GM19372 (cell line): ENCODE measurements around the gene GRIN2C.
"Not testable (repeated sequence)": the region's sequence is repeated elsewhere in the genome, so short reads cannot be mapped to it uniquely, and the experiment has no call there.

ENCODE experiments used
- ATAC-seq: cut with Tn5 transposase; IDR thresholded peaks from one replicate; pipeline ENCODE4 v1.9.1; 2021; ENCODE audit warnings: mild to moderate bottlenecking, low read depth, moderate library complexity; ENCODE audit not compliant: unreplicated experiment

Gene GRIN2C

DNA sequence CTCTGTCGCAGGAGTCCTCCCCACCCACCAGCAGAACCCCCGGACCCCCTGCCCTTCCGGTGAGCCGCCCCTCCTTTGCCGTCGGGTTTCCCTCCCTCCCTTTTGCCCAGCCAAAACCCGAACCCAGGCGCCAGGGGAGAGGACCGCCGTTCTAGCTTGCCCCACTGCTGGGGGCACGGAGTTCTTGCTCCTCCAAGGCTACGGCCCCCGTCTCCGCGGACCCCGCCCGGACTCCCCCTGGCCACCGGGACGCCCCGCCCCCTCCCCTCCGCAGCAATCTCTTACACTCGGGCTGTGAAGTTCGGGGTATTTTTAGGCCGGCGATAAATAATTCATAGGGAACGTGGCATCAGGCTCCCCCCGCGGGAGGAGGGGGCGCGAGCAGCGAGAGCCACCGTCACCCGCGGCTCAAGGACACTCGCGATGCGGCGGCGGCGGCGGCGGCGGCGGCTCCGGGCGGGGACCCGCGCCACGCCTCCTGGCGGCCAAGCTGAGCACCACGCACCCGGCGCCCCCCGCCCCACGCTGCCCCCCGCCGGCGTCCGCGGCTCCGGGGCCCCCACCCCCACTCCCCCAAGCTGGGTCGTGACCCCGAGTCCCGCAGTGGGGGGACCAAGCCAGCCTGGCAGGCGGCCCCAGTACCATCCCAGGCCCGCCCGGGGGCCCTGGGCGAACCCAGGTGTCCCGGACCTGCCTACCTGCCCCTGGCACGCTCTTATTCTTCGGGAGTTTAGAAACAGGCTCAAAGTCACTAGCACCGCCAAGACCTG, at the start of gene GRIN2C:
TSS of gene GRIN2C (minus strand) at position 427 of the 770 bp plus-strand sequence. CDS start 4,793 bp downstream, outside the sequence.
- ATAC-seq, result no peak

DNA sequence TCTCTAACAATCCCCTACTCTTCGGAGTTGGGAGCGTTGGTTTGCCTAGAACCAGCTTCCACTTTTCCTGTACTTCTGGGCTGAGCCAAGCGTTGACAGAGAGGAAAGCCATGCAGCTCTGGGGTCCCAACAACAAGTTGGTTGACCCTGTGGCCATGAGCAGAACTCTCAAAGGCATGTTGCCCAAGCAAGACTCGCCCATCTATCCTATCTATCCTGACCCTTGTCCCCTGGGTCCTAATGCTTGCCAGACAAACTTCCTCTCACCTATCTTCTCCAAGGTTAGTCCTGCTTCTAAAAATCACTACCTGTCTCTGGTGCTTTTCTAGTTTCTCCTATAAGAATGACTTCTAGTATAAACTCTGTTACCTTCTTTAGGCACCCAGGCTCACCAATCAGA, 49.4 kb upstream of the GRIN2C start:
- ATAC-seq, result not testable (repeated sequence)

DNA sequence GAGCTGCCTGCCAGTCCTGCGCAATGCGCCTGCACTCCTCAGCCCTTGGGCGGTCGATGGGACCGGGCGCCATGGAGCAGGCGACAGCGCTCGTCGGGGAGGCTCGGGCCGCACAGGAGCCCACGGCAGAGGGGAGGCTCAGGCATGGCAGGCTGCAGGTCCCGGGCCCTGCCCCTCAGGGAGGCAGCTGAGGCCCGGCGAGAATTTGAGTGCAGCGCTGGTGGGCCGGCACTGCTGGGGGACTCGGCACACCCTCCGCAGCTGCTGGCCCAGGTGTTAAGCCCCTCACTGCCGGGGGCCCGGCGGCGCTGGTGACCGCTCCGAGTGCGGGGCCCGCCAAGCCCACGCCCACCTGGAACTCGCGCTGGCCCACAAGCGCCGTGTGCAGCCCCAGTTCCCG, 47.3 kb upstream of the GRIN2C start:
- ATAC-seq, result no peak

GRCh38 chr17:74906214-74906793, 46.6 kb upstream of the GRIN2C start:
- not testable (repeated sequence) for ATAC-seq

DNA sequence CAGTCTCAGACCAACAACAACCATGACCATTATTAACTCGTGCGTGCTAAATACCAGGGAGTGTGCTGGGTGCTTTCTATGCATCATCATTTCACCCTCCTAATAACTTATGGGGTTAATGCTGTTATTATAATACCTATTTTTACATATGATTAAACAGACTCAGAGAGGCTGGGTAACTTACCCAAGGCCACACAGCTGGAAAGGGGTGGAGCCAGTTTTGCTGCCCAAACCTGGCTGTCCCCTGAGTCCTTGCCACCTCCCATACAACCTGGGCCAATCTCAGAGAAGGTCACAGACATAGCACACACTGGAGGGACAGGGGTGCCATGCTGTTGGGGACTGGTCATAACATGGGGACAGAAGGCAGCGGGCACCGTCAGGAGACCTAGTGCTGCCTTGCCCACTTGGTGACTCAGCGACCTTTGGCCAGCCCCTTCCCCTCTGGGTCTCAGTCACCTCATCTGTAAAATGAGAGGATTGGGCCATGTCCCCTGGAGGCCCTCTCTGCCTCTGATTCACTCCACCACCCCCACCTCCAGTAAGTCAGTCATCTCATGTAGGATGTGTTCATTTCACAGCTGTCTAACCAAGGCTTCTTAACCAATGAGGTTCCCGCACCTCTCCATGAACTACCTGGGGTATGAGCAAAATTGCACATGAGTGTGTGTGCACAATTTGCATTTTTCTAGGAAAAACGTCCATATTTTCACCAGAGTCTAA, 45.2 kb upstream of the GRIN2C start:
- no peak for ATAC-seq

DNA sequence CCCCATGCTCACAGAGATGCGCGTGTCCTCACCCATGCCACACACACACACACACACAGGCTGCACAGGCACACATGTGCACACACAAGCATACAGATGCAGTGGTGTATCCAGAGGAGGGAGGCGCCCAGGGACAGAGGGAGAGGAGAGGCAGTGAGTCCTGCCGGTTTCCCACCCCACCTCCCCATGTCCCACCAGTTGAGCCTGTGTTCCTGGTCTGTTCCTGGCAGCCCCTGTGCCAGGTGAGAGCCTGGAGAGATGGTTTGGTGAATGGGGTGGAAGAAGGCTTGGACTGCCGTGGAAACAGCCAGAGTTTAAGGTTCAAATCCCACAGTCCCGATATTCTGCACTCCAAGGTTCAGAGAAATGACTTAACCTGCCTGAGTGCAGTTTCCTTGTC, 44.0 kb upstream of the GRIN2C start:
- ATAC-seq, result no peak

DNA sequence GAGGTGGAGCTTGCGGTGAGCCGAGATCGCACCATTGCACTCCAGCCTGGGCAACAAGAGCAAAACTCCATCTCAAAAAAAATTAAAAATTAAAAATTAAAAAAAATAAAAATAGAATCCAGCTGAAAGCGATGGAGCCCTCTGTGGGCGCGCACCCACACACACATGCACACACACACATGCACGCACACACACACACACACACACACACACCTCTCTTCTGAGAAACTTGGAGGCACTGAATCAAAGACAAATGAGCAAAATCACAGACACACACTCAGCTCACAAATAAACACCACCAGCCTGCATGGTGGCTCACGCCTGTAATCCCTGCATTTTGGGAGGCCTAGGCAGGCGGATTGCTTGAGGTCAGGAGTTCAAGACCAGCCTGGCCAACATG, 43.3 kb upstream of the GRIN2C start:
- no peak for ATAC-seq

DNA sequence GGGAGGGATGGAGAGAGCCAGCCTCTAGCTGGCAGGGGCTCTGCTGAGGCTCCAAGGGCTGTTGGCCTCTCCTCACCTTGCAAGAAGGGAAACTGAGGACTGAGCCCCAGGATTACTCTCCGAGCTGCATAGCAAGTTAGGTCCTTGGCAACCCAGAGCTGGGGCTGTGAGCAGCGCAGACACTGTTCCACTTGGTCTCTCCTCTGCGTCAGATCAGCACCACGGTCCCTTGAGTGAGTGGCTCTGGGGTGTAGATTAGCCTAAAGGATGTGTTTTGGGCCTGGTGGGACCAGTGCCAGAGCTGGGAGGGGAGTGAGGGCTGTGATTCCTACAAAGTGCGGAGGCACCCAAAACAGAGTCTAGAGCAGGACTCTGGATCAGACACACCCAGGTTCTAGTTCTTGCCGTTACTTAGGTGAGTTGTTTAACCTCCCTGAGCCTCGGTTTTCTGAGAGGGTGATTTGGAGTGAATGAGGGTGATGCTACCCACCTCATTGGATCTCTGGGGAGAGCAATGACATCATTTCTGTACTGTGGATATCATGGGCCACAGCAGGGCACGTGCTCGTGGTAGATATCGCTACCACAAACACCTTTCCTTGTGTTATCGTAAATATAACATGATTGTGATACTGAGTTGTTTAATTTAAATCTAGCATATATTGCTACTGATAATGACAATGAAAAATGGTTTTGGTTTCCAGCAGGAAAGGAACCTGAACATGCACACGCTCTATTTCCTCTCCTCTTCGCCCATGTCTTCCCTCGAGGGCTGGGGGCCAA, 41.9 kb upstream of the GRIN2C start:
- no peak for ATAC-seq

DNA sequence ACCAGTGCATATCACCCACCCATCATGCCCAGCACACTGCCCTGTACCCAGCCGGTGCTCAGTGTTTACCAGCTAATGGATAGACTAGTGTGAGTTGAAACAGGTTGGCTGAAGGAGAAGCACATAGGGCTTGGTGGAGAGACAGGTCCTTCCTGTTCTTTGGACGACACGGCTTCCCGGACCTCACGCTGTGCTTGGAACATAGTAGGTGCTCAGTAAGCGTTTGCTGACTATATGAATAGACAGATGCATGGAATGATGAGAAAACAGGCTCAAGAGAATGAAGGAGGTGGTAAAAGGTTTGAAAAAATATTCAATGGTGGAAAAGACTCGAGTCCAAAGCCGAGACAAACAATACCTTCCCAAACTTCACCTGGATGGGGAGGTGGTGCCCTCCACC, 40.5 kb upstream of the GRIN2C start:
- ATAC-seq, result no peak

- ATAC-seq, result no peak
Measured at GRCh38 chr17:74898376-74898946, 38.8 kb upstream of the GRIN2C start.

- no peak for ATAC-seq
Measured at GRCh38 chr17:74893936-74894671, 34.4 kb upstream of the GRIN2C start.

DNA sequence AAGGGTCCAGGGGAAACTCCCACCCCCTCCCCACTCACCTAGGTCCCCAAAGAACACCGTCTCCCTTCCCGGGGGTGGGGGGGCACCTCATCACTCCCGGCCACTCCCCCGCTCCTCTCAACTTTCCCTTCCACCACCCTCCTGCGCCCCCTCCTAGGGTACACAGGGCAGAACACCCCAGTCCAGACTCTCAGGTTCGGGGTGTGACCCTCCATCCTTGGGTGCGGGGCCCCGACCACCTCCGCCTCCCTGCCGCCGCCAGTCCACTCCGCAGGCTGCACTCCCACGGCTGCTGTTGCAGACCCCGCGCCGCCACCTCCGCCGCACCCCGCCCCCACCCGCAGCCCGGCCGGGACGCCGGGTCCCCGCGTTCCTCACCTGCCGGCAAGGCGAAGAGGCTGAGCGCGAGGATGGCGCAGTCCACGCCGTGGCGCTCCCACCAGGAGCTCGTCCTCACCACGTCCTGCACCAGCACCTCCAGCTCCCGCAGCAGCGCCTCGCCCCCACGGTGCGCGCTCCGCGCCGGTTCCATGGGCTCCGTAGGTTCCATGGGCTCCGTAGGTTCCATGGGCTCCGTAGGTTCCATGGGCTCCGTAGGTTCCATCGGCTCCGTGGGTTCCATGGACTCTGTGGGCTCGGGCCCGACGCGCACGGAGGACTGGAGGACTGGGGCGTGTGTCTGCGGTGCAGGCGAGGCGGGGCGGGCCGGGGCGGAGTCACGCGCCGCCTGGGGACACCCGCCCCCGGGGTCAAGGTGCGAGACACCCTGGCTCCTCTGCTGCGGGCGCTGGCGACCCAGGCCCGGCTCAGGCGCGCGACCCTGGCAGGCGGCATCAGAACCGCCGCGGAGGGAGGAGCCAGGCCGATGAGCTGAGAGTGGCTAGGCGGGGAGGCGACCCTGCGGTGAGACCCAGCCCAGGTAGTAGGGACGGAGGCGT, 33.6 kb upstream of the GRIN2C start, which contains the start of gene FADS6:
TSS of gene FADS6 (minus strand) at position 660 of the 938 bp plus-strand sequence. CDS start at position 622, 38 bp downstream.
- no peak for ATAC-seq

DNA sequence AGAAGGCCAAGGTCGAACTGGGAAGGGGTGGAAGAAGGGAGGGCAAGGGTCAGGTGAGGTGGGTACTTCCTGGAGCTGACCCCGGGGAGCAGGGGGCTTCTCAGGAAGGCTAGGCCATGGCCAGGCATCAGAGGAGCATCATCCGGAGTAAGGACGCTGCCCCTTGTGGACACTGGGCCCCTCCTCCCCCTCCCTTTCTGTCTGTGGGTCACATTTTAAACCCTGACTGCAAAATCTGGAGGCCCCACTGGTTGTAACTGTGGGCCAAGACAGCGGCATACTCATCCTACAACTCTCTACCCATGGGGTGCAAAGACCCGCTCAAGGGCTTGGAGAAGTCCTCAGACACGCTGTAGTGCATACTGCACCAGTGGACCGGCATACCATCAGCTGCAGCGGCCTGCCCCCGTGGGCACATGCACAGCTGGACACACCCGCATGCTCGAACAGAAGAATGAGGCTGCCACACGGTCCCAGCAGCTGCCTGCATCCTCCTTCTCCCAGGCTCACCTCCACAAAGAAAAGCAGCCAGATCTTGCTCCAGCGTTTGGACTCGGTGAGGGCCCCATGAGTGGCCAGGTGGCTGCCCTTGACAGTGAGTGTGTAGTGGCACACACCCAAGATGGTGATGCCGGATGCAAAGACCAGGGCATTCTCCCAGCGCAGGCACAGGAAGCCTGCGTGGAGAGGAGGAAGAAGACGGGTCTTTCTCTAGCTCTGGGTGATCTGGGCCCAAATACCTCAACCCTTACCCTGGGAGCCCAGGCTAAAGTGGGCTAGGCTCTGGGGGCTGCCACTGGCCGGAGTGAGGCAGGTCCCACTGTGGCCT, 32.5 kb upstream of the GRIN2C start:
- ATAC-seq, result no peak

GRCh38 chr17:74890554-74890953, 30.9 kb upstream of the GRIN2C start:
- ATAC-seq, result no peak

DNA sequence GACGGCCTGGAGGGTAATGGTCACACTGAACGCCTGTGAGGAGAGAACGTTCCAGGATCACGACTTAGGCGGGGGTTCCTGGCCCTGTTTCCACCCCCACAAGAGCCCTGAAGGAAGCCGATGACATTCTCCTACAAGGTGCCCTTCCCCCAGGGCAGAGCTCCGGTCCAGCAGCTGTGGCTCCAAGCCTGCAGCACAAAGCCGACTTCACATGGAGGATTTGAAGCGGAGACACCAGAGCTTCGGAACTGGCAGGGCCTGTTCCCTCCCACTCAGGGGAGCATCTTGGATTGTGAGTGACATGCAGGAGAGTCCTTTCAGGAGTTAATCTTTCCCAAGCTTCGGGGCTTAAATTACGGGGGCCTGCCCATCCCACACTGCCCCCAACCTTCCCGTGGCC, 28.8 kb upstream of the GRIN2C start:
- no peak for ATAC-seq

- no peak for ATAC-seq
Measured at GRCh38 chr17:74883241-74883745, 23.6 kb upstream of the GRIN2C start.

DNA sequence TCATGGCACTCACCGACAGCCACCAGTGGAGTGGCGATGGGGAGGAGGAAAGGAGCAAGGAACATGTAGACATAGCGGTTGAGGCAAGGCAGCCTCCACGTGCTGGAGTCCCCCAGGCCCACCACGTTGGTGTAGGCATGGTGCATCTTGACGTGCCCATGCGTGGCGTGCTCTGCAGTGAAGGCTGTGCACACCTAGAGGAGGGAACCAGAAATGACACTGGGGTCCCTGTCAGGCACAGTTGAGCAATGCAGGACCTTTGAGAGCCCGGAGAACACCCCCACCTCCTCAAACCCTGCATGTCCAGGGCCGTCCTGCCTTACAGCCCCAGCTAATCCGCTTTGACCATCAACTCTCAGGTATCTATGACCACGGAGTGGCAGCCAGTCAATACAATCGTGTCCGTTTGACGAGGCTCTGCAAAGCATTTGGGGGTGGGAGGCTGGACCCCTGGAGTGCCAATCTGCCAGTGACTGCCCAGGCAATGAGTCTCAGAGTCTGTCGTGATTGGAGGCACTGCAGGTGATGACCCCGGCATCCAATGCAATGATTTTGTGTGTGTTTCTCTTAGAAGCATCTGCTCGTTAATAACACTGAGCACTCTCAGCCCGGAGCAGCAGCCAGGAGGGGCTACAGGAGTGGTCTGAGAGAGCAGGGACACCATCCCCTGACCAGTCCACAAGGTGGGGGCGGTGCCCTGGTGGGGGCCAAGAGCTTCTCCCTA, 23.0 kb upstream of the GRIN2C start:
- no peak for ATAC-seq
